Daoy (cell line): Measurements from ENCODE around the gene COL21A1. TPM values are rescaled to one million over a fixed set of nuclear protein-coding genes. Genes with fewer than 3 reads are reported as not detected.
A peak's percentile ranks its signal among the peaks of the same experiment; 100 is the strongest.

Experiments used
- DNase-seq: peaks from one replicate; pipeline ENCODE4 v3.0.0-alpha.2; 2015; ENCODE audit warnings: low read depth
- total RNA-seq: library from RNA; depleted of rRNA; stranded (reverse); fragments of >200 nt; shearing (Covaris generic); gene quantifications from 2 replicates; pipeline ENCODE4 v1.2.3, GENCODE V29; 2014

The COL21A1 gene
- total RNA-seq, 1 experiment from 2014 or later = 0.06 TPM

DNA sequence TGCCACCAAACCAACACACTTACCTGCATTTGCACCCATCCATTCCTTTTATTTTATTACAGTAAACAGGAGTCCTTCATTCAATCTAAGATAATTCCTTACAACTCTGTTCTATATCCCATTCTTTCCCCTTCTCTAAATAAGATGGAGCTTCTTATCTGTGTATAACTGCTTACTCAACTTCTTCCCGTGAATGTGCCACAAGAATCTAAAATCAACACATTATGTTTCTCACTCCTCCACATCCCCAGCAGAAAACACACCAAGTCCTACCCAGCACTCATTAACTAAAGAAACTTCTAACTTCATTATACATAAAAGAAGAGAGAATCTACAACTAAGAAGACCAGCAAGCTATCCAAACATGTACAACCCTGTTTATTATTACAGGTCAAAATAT lies 141.1 kb downstream of the COL21A1 start:
- DNase-seq = no peak

DNA sequence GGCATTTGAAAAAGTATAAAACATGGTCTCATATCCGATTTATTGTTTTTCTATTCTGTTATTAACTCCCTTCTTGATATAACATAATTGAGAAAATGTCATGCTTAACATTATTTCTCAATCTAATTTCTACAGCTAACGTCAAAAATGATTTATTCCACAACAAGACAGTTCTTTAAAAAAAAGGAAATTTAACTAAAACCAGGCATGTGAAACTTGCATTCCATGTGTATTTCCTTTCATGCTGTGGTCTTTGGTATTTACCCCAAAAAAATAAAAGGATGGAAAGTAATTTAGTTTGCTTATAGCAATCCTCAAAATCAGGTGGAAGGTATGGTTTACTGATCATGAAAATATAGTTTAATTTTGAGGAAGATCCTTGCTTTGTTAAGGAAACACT lies 142.8 kb downstream of the COL21A1 start:
- DNase-seq = no peak

GRCh38 chr6:56102216-56102615 lies 145.2 kb downstream of the COL21A1 start:
- DNase-seq = no peak

- peak; percentile 91 for DNase-seq
Observed at GRCh38 chr6:56101141-56101553, 146.2 kb downstream of the COL21A1 start.

DNA sequence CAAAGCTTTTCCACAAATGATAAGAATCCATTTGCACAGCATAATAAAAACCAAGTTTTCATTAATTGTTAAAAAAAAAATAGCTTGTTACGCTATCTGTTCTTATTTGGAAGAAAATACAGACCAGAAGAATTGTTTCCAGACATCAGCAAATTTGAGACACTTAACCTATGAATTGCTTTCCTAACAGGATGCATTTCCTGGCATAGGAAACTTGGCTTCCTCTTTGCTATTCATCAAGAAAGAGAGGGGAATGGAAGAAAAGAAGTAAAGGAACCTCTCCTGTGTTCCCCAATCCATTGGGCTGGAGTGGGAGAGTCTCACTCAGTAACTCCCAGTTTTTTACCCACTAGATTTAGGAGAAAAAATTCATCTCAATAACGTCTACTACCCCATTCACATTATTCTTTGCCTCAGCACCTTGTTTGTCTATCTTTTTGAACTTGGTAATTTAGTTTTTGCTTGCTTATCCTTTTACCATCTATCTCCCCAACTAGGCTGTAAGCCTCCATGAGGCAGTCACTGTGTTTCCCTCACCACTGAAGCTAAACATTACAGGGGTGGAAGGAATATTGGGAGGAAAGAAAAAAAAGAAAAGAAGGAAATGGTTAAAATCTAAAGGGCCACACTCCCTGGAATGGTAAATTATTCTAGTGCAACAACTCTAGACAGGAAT lies 150.3 kb downstream of the COL21A1 start:
- no peak for DNase-seq

DNA sequence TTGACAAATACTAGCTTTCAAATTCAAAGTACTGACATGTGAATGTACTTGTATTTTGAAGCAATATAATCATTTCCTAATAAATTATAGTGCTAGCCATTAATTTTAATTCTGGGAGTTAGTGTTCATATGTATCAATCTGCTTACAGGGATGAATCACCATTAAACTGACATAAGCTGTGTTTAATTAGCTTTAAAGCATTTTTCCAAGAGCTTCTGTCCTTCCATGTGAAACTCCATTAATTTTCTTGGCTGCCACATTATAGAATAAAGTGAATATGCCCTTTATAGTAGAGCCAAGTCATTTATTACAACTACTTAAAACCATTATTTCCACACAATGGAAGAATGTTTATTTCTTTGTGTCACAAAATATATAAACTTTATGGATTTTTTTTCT lies 150.8 kb downstream of the COL21A1 start:
- DNase-seq = no peak

- no peak for DNase-seq
Observed at GRCh38 chr6:56093776-56094175, 153.6 kb downstream of the COL21A1 start.

GRCh38 chr6:56091159-56091869 lies 156.1 kb downstream of the COL21A1 start:
- DNase-seq = peak; percentile 73

- DNase-seq = no peak
Observed at GRCh38 chr6:56088641-56089040, 158.7 kb downstream of the COL21A1 start.

- DNase-seq = peak; percentile 32
Observed at GRCh38 chr6:56087421-56087820, 160.0 kb downstream of the COL21A1 start.

- DNase-seq = no peak
Observed at GRCh38 chr6:56079751-56080540, 167.4 kb downstream of the COL21A1 start.

- no peak for DNase-seq
Observed at GRCh38 chr6:56076033-56076432, 171.3 kb downstream of the COL21A1 start.

DNA sequence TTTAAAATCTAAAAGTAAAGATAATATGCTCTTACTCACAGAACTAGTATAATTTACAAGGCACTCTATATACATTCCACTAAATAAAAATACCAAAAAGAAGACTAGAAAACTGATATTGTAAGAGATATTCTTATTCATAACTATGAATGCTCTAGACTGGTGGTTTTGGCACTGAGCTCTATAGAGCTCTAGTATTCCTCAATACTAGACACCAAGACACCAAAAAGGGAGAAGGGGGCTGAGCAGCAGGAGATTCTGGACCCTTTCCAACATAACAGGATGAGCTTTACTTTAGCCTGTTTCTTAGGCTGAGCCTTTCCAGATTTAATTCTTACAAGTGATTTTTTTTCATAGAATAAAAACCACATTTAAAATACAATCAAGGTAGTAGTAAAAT lies 173.6 kb downstream of the COL21A1 start:
- no peak for DNase-seq

DNA sequence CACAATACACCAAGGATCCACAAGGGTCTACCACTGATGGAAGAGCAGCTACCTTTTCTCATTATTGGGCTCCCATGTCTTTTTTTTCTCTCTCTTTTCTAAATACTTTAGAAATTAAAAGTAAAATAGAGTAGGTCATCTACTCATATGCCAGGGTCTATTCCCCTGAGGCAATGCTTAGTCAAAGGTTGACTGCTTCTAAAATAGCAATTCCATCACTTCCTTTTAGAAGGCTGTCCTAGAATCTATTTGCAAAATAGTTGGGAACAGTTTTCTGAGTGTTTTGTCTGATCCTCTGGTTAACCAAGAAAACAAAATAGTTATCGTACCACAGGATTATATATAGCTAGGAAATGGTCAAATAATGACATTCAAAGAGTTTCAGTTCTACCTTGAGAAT lies 174.1 kb downstream of the COL21A1 start:
- no peak for DNase-seq

DNA sequence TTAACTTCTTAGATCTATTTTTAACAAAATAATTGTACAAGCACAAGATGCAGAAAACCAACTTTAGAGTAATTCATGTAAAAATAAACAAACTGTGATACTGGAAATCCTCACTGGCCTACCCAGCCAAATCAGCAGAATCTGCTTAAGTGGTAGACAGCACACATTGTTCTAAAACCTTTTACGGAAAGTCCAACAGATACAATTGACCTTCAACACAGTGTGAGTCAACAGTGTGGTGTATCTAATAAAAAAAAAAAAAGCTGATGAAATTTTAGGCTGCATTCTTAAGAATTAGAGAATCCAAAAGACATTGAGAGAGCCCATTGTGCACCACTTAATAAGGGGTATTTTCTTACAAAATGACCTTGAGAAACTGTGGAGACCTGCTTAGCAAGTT lies 174.5 kb downstream of the COL21A1 start:
- DNase-seq = peak; percentile 17

GRCh38 chr6:56065408-56065807 lies 182.0 kb downstream of the COL21A1 start:
- no peak for DNase-seq

GRCh38 chr6:56062836-56063235 lies 184.5 kb downstream of the COL21A1 start:
- DNase-seq = no peak

GRCh38 chr6:56058636-56059035 lies 188.7 kb downstream of the COL21A1 start:
- DNase-seq = no peak

DNA sequence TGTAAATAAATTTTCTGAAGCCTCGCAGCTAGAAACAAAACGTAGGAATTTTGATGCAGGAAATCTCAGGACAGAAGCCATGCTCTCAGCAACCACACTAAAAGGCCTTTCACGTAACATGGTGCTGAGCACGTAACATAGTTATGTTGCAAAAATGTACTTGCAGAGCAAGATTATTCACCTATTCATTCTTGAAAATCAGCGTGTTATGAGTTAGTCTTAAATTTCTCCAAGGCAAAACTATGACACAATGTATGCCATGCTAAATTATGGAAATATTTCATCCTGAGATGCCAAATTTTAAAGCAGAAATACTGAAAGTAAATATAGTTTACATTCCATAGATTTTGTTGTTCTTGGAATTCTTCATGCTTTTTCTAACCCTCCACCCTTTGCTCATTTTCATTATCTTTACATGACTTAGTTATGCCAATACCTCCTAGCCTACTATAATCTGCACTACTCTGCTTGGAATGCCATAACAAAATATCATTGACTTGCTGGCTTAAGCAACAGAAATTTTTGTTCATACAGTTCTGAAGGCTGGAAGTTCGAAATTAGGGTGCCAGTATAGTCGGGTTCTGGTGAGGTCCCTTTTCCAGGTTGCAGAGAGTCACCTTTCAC lies 192.2 kb downstream of the COL21A1 start:
- DNase-seq = no peak

GRCh38 chr6:56051202-56051598 lies 196.2 kb downstream of the COL21A1 start:
- no peak for DNase-seq

DNA sequence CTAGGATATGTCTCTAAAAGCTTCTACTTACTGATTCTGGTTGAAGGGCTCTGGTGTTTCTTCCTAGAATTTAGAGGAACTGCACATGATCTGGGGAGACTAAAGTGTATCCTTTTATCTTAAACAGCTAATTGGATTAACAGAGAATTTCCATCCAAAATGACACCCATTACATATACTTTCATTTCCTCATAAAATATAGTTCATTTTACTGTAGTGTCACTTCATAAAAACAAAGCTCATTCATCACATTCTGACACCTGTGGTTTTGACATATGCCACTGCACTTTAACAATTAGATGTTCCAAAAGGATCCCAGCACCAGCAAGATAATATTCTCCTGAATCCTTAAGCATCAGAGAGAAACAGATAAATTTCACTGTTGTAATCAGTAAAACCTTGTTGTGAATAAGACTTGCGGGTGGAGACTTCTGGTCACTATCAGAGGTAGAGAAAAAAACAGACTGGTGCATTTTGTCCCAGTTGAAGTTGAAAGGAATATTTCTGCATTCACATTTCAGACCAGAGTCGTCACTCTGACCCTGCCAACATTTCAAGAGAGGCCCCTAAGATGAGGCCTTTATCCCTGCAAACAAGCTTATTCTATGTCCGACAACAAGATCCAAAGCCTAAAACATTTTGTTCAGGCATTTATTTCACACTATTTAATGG lies 196.7 kb downstream of the COL21A1 start:
- DNase-seq = no peak

DNA sequence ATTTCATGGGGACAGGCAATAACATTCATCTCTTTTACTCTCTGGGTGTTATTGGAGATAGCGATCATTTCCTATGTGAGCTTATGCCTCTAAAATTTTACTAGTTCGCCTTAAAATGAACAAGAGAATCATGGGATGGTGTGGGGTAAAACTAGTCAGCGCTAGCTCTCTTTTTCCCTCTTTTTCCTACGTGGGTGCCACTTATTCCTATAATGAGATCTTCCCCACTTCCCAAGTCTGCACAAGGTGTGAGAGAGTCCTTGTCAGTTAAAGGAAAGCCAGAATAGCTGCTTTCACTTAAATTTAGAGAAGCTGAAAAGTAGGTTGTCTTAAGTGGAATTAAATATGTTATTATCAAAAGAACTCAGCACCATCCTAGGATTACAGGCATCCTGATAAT lies 198.8 kb downstream of the COL21A1 start:
- no peak for DNase-seq
